Right ventricle myocardium inferior (tissue), 1 donor: ENCODE results near the gene ATF5. TPM values are rescaled to one million over a fixed set of nuclear protein-coding genes. Genes with fewer than 3 reads are reported as not detected.
"Not testable (repeated sequence)": the region's sequence is repeated elsewhere in the genome, so short reads cannot be mapped to it uniquely, and the experiment has no call there.

Experiments
- ATAC-seq: fragments of 200-7000 bp; cut with Tn5 transposase; one replicate; pipeline ENCODE4 v1.9.1; 2020; ENCODE audit warnings: mild to moderate bottlenecking, moderate library complexity
- DNase-seq: peaks from one replicate; pipeline ENCODE4 v3.0.0; 2021; ENCODE audit errors: missing footprints
- intact Hi-C: fragments of 100-400 bp; cut with DNase I; formaldehyde crosslinking; loops from one replicate; pipeline ENCODE4 v1.11.0; 2022
- total RNA-seq: library from RNA; stranded (reverse); fragmentation: NEBNext Ultra II Directional; extraction: Animal tissue kit (Norgen Biotek cat#: 25700); gene quantifications from one replicate; pipeline ENCODE4 v1.2.1, GENCODE V29; 2021
- donor health status: DM: no; HTN: yes; CAD: no; lungs with severe emphysema.

Gene ATF5
- total RNA-seq, 1 donor from 2014 or later: 10.4 TPM

- DNase-seq: peak; percentile 90
- peak; percentile 85 for ATAC-seq
- intact Hi-C loops: loop anchor here (1.0 kb wide), 1 partner anchor 45 kb away; no protein-coding TSS in a partner anchor
These were observed 8.9 kb downstream of the ATF5 start for GRCh38 chr19:49937750-49938381.

GRCh38 chr19:49938662-49939061, 9.7 kb downstream of the ATF5 start:
- no peak for ATAC-seq
- no peak for DNase-seq
- intact Hi-C loops: no loop called here

- ATAC-seq: no peak
- intact Hi-C loops: no loop called here
- DNase-seq: no peak
These were observed 10.9 kb downstream of the ATF5 start for GRCh38 chr19:49939721-49940481.

- ATAC-seq: no peak
These were observed 11.4 kb downstream of the ATF5 start for GRCh38 chr19:49940482-49940791.

GRCh38 chr19:49944567-49944966, 15.6 kb downstream of the ATF5 start:
- not testable (repeated sequence) for ATAC-seq, DNase-seq
- intact Hi-C loops: loop anchor here (2.0 kb wide), 1 partner anchor 36 kb away; no protein-coding TSS in a partner anchor

More at GRCh38 chr19:49940482-49940791, 11.4 kb downstream of the ATF5 start:
- DNase-seq: no peak
- intact Hi-C loops: no loop called here

GRCh38 chr19:49946415-49946814, 17.4 kb downstream of the ATF5 start:
- ATAC-seq: no peak
- intact Hi-C loops: no loop called here
- DNase-seq: no peak

- DNase-seq: no peak
- intact Hi-C loops: no loop called here
- ATAC-seq: no peak
These were observed 21.0 kb downstream of the ATF5 start for GRCh38 chr19:49949742-49950589.

GRCh38 chr19:49950590-49950948, 21.6 kb downstream of the ATF5 start:
- ATAC-seq (no peak), DNase-seq (no peak)
- intact Hi-C loops: no loop called here

GRCh38 chr19:49950956-49951526, 22.0 kb downstream of the ATF5 start:
- ATAC-seq: no peak
- intact Hi-C loops: no loop called here
- DNase-seq: no peak

GRCh38 chr19:49951806-49952478, 22.9 kb downstream of the ATF5 start:
- no peak for ATAC-seq
- no peak for DNase-seq
- intact Hi-C loops: no loop called here

GRCh38 chr19:49952479-49952836, 23.5 kb downstream of the ATF5 start:
- ATAC-seq: no peak
- no peak for DNase-seq
- intact Hi-C loops: no loop called here

GRCh38 chr19:49952906-49953305, 23.9 kb downstream of the ATF5 start:
- ATAC-seq (no peak), DNase-seq (no peak)

GRCh38 chr19:49953416-49953815, 24.4 kb downstream of the ATF5 start:
- ATAC-seq (peak; percentile 55), DNase-seq (no peak)
- intact Hi-C loops: no loop called here

More at GRCh38 chr19:49952906-49953305, 23.9 kb downstream of the ATF5 start:
- intact Hi-C loops: no loop called here

GRCh38 chr19:49954092-49954829, 25.3 kb downstream of the ATF5 start:
- no peak for DNase-seq
- intact Hi-C loops: no loop called here

GRCh38 chr19:49954933-49955332, 25.9 kb downstream of the ATF5 start:
- DNase-seq (no peak), ATAC-seq (no peak)
- intact Hi-C loops: no loop called here

More at GRCh38 chr19:49954092-49954829, 25.3 kb downstream of the ATF5 start:
- ATAC-seq: peak; percentile 58

GRCh38 chr19:49956115-49956495, 27.1 kb downstream of the ATF5 start:
- no peak for ATAC-seq
- intact Hi-C loops: no loop called here

GRCh38 chr19:49957262-49957915, 28.4 kb downstream of the ATF5 start:
- DNase-seq: peak; percentile 17
- intact Hi-C loops: no loop called here
- ATAC-seq: no peak

More at GRCh38 chr19:49956115-49956495, 27.1 kb downstream of the ATF5 start:
- DNase-seq: no peak

- peak; percentile 37 for DNase-seq
- intact Hi-C loops, ATAC-seq: not testable (repeated sequence)
These were observed 29.1 kb downstream of the ATF5 start for GRCh38 chr19:49958144-49958543.
